CD14-positive monocyte (primary cell): Measurements from ENCODE around the gene TMEM179. TPM values are rescaled to one million over a fixed set of nuclear protein-coding genes. Genes with fewer than 3 reads are reported as not detected.
A peak's percentile ranks its signal among the peaks of the same experiment; 100 is the strongest.

ENCODE experiments used
- DNase-seq, 3 donors: peaks; one replicate each; pipeline ENCODE4 v3.0.0-alpha.2; 2011 to 2022
- H2AFZ ChIP-seq: 2 replicates; pipeline ENCODE4 v1.6.0; 2012; ENCODE audit warnings: mild to moderate bottlenecking, low read depth, low read length, inconsistent platforms; ENCODE audit not compliant: insufficient read depth, poor library complexity, severe bottlenecking
- H3K27ac ChIP-seq, 2 donors: 1 replicate in 1 of 2; 2 replicates in 1 of 2; pipeline ENCODE4 v1.5.1; 2012 to 2013; ENCODE audit warnings: low read length in 2 of 2, control low read depth in 1 of 2, inconsistent platforms in 1 of 2, low read depth in 1 of 2, mild to moderate bottlenecking in 1 of 2
- H3K27me3 ChIP-seq, 2 donors: one replicate each; pipeline versions ENCODE4 v1.6.0 to v1.6.1; 2011 to 2013; ENCODE audit warnings: low read length in 2 of 2; ENCODE audit not compliant: control insufficient read depth in 2 of 2, insufficient read depth in 2 of 2
- H3K36me3 ChIP-seq, 2 donors: replicated peaks in 1 of 2; 1 replicate in 1 of 2; 2 replicates in 1 of 2; pipeline versions ENCODE4 v1.5.1 to v1.6.1; 2012 to 2013; ENCODE audit warnings: low read length in 2 of 2, control low read depth in 1 of 2, inconsistent platforms in 1 of 2, mild to moderate bottlenecking in 1 of 2; ENCODE audit not compliant: insufficient read depth in 2 of 2, control insufficient read depth in 1 of 2
- H3K4me1 ChIP-seq, 2 donors: 1 replicate in 1 of 2; 2 replicates in 1 of 2; pipeline versions ENCODE4 v1.5.1 to v1.6.1; 2012 to 2013; ENCODE audit warnings: low read length in 2 of 2, control low read depth in 1 of 2, inconsistent platforms in 1 of 2, mild to moderate bottlenecking in 1 of 2, moderate library complexity in 1 of 2; ENCODE audit not compliant: insufficient read depth in 2 of 2, control insufficient read depth in 1 of 2
- H3K4me2 ChIP-seq: replicated peaks from 2 replicates; pipeline ENCODE3; 2012; ENCODE audit warnings: low read length, moderate library complexity, mild to moderate bottlenecking; ENCODE audit not compliant: poor library complexity, severe bottlenecking; ENCODE audit errors: extremely low read depth
- H3K4me3 ChIP-seq, 3 experiments: fragments of 200-600 bp in 1 of 3; sonication (generic) in 1 of 3; replicated peaks in 1 of 3; 1 replicate in 2 of 3; 2 replicates in 1 of 3; pipeline ENCODE4 v1.5.1; 2011 to 2013; ENCODE audit warnings: low read length in 3 of 3, mild to moderate bottlenecking in 3 of 3, control low read depth in 2 of 3, low read depth in 2 of 3, inconsistent platforms in 1 of 3, moderate library complexity in 1 of 3
- H3K79me2 ChIP-seq: 2 replicates; pipeline ENCODE4 v1.6.0; 2012; ENCODE audit warnings: mild to moderate bottlenecking, control low read depth, inconsistent platforms, low read length, moderate library complexity; ENCODE audit not compliant: insufficient read depth
- H3K9ac ChIP-seq: 2 replicates; pipeline ENCODE4 v1.6.0; 2017; ENCODE audit warnings: low read length, mild to moderate bottlenecking; ENCODE audit not compliant: insufficient read depth, poor library complexity, severe bottlenecking
- H3K9me3 ChIP-seq, 2 donors: replicated peaks in 1 of 2; 1 replicate in 1 of 2; 2 replicates in 1 of 2; pipeline versions ENCODE4 v1.5.1 to v1.6.1; 2012 to 2013; ENCODE audit warnings: low read length in 2 of 2, control low read depth in 1 of 2; ENCODE audit not compliant: control insufficient read depth in 1 of 2, insufficient read depth in 1 of 2
- H4K20me1 ChIP-seq: 2 replicates; pipeline ENCODE4 v1.6.0; 2012; ENCODE audit warnings: mild to moderate bottlenecking, low read length, control low read depth, moderate library complexity; ENCODE audit not compliant: insufficient read depth
- H3K27ac Mint-ChIP-seq, 7 donors: one replicate each; pipeline ENCODE4 v1.8.0; 2020; ENCODE audit warnings: mild to moderate bottlenecking in 7 of 7, mixed read lengths in 7 of 7, moderate library complexity in 6 of 7, inconsistent platforms in 2 of 7
- H3K27me3 Mint-ChIP-seq, 3 donors: one replicate each; pipeline ENCODE4 v1.8.0; 2021 to 2022; ENCODE audit warnings: low read depth in 3 of 3, mild to moderate bottlenecking in 3 of 3, mixed read lengths in 3 of 3, moderate library complexity in 3 of 3, inconsistent platforms in 1 of 3
- H3K36me3 Mint-ChIP-seq, 2 donors: one replicate each; pipeline ENCODE4 v1.8.0; 2020; ENCODE audit warnings: mixed read lengths in 2 of 2, inconsistent platforms in 1 of 2, mild to moderate bottlenecking in 1 of 2
- H3K4me1 Mint-ChIP-seq: one replicate; pipeline ENCODE4 v1.8.0; 2020; ENCODE audit warnings: mild to moderate bottlenecking, mixed read lengths
- H3K4me3 Mint-ChIP-seq, 2 donors: one replicate each; pipeline ENCODE4 v1.8.0; 2020; ENCODE audit warnings: mild to moderate bottlenecking in 2 of 2, mixed read lengths in 2 of 2, moderate library complexity in 1 of 2
- H3K9me3 Mint-ChIP-seq, 7 donors: one replicate each; pipeline ENCODE4 v1.8.0; 2020 to 2022; ENCODE audit warnings: mixed read lengths in 7 of 7, mild to moderate bottlenecking in 6 of 7, moderate library complexity in 6 of 7, inconsistent platforms in 2 of 7
- CTCF ChIP-seq: fragments of 200-600 bp; IDR thresholded peaks from one replicate; pipeline ENCODE4 v1.8.0; 2022; ENCODE audit warnings: antibody characterized with exemption, mild to moderate bottlenecking
- WGBS: methylation state at CpG from one replicate; pipeline ENCODE4 v1.1.5; 2013; ENCODE audit warnings: missing lambda C conversion rate; ENCODE audit not compliant: insufficient coverage; 5-methylcytosine and 5-hydroxymethylcytosine counted together
- intact Hi-C, 2 donors: fragments of 100-400 bp; cut with micrococcal nuclease; formaldehyde crosslinking; loops; one replicate each; pipeline versions ENCODE4 v1.15.0 to v1.15.1; 2023
- polyA plus RNA-seq, 3 donors: library from polyadenylated mRNA; depleted of rRNA in 1 of 3; unstranded in 2 of 3; stranded (reverse) in 1 of 3; fragments of 300-500 nt in 2 of 3; fragments of >200 nt in 1 of 3; fragmentation: Illumina TruSeq in 2 of 3; gene quantifications; 1 replicate in 2 of 3; 2 replicates in 1 of 3; pipeline ENCODE4 v1.2.3, GENCODE V29; 2012 to 2021

Gene TMEM179
- polyA plus RNA-seq, 3 donors = not detected

GRCh38 chr14:104564744-104565679 lies 39.6 kb downstream of the TMEM179 start:
- Histone ChIP-seq H3K27ac (no peak overlapping the region), H3K79me2 (no peaks in the 10 kb centered on the region), H2AFZ (no peak overlapping the region), H3K4me2 (no peak overlapping the region), H3K4me1 (no peaks in the 10 kb centered on the region), H3K4me3 (no peak overlapping the region), H3K27me3 (peaks cover 0 to 11% of the 10 kb centered on the region in 2 donors), H3K36me3 (no peaks in the 10 kb centered on the region), H3K9ac (no peak overlapping the region), H3K9me3 (no peaks in the 10 kb centered on the region), H4K20me1 (no peaks in the 10 kb centered on the region)
- Mint-ChIP-seq H3K9me3 (peaks cover 0 to 3% (median 0%) of the 10 kb centered on the region in 7 donors), H3K4me1 (peaks cover 3% of the 10 kb centered on the region), H3K27me3 (peaks cover 8 to 22% (median 11%) of the 10 kb centered on the region in 3 donors), H3K4me3 (no peak overlapping the region), H3K27ac (no peak overlapping the region), H3K36me3 (no peaks in the 10 kb centered on the region)
- no peak for DNase-seq
- no peak for TF ChIP-seq CTCF
- 84% methylated on average over 27 of the region's 30 CpGs for WGBS
- intact Hi-C loops = no loop called here

- H3K27ac ChIP-seq = no peak overlapping the region
- H3K4me2 ChIP-seq = no peak overlapping the region
- peak; percentile 46 for TF ChIP-seq CTCF
Measured at GRCh38 chr14:104563742-104564615, 40.6 kb downstream of the TMEM179 start.

More at GRCh38 chr14:104563742-104564615, 40.6 kb downstream of the TMEM179 start:
- Mint-ChIP-seq H3K4me1 (peaks cover 3% of the 10 kb centered on the region), H3K36me3 (no peaks in the 10 kb centered on the region), H3K4me3 (no peak overlapping the region), H3K9me3 (peaks cover 0 to 3% (median 0%) of the 10 kb centered on the region in 7 donors), H3K27ac (no peak overlapping the region), H3K27me3 (peaks cover 8 to 22% (median 9%) of the 10 kb centered on the region in 3 donors)
- Histone ChIP-seq H3K4me1 (no peaks in the 10 kb centered on the region), H3K79me2 (no peaks in the 10 kb centered on the region), H3K4me3 (no peak overlapping the region), H3K9me3 (no peaks in the 10 kb centered on the region), H3K9ac (no peak overlapping the region), H2AFZ (no peak overlapping the region), H3K27me3 (peaks cover 0 to 11% of the 10 kb centered on the region in 2 donors), H3K36me3 (no peaks in the 10 kb centered on the region), H4K20me1 (no peaks in the 10 kb centered on the region)
- intact Hi-C loops = no loop called here
- peak in 1 of 3 donors; percentile 4 for DNase-seq
- WGBS = 4% methylated on average over 23 of the region's 27 CpGs
